Astrocyte (in vitro differentiated cells and primary cell): ENCODE data around the gene BUB3.

Source experiments
- EZH2 ChIP-seq: IDR thresholded peaks from 2 replicates; pipeline ENCODE4 v1.6.1; 2012; ENCODE audit warnings: mild to moderate bottlenecking, low read length, inconsistent platforms; ENCODE audit not compliant: insufficient read depth
- TF ChIP-seq, protein P1 (sequence below): IDR thresholded peaks from 2 replicates; pipeline ENCODE4 v1.5.1; 2011; ENCODE audit warnings: low read depth, mild to moderate bottlenecking, inconsistent platforms, low read length, moderate library complexity; ENCODE audit not compliant: insufficient read depth

DNA sequence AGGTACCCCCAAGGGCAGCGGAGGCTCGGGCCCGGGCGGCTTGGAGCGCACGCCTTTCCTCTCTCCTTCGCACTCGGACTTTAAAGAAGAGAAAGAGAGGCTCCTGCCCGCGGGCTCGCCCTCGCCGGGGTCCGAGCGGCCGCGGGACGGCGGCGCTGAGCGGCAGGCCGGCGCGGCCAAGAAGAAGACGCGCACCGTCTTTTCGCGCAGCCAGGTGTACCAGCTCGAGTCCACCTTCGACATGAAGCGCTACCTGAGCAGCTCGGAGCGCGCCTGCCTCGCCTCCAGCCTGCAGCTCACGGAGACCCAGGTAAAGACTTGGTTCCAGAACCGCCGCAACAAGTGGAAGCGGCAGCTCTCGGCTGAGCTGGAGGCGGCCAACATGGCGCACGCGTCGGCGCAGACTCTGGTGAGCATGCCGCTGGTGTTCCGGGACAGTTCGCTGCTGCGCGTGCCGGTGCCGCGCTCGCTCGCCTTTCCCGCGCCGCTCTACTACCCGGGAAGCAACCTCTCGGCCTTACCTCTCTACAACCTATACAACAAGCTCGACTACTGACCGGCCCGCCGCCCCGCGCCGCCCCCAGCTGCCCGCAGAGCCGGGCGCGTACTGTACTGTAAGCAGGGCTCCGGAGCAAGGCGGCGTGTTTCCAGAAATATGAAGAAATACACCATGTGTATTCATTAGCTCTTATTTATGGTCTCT lies 4.5 kb upstream of the BUB3 start:
- TF ChIP-seq, protein P1, sequence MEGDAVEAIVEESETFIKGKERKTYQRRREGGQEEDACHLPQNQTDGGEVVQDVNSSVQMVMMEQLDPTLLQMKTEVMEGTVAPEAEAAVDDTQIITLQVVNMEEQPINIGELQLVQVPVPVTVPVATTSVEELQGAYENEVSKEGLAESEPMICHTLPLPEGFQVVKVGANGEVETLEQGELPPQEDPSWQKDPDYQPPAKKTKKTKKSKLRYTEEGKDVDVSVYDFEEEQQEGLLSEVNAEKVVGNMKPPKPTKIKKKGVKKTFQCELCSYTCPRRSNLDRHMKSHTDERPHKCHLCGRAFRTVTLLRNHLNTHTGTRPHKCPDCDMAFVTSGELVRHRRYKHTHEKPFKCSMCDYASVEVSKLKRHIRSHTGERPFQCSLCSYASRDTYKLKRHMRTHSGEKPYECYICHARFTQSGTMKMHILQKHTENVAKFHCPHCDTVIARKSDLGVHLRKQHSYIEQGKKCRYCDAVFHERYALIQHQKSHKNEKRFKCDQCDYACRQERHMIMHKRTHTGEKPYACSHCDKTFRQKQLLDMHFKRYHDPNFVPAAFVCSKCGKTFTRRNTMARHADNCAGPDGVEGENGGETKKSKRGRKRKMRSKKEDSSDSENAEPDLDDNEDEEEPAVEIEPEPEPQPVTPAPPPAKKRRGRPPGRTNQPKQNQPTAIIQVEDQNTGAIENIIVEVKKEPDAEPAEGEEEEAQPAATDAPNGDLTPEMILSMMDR: no peak
- peak; percentile 75 for TF ChIP-seq EZH2
